HG03159 (cell line): ENCODE data around the gene TMEM47.

ENCODE experiments used
- ATAC-seq: cut with Tn5 transposase; IDR thresholded peaks from one replicate; pipeline ENCODE4 v1.9.1; 2021; ENCODE audit warnings: mild to moderate bottlenecking, moderate library complexity; ENCODE audit not compliant: unreplicated experiment

TMEM47 gene

GRCh38 chrX:34586346-34586911, 70.7 kb downstream of the TMEM47 start:
- ATAC-seq: no peak

GRCh38 chrX:34585561-34585960, 71.5 kb downstream of the TMEM47 start:
- no peak for ATAC-seq

GRCh38 chrX:34584781-34585180, 72.3 kb downstream of the TMEM47 start:
- ATAC-seq: no peak

- no peak for ATAC-seq
Observed at GRCh38 chrX:34580069-34580468, 77.0 kb downstream of the TMEM47 start.

- ATAC-seq: no peak
Observed at GRCh38 chrX:34578237-34578636, 78.8 kb downstream of the TMEM47 start.
